Type B pancreatic cell (in vitro differentiated cells): ENCODE data around the gene IQGAP2. TPM values are rescaled to one million over a fixed set of nuclear protein-coding genes. Genes with fewer than 3 reads are reported as not detected.

Experiments used
- DNase-seq: peaks from one replicate; pipeline ENCODE4 v3.0.0; 2021; ENCODE audit warnings: mixed read lengths; ENCODE audit not compliant: unreplicated experiment; ENCODE audit errors: extremely low spot score
- H3K27ac Mint-ChIP-seq: 2 replicates; pipeline ENCODE4 v1.8.0; 2021; ENCODE audit warnings: mild to moderate bottlenecking, mixed read lengths
- H3K27me3 Mint-ChIP-seq: 2 replicates; pipeline ENCODE4 v1.8.0; 2021; ENCODE audit warnings: mixed read lengths
- H3K36me3 Mint-ChIP-seq: 2 replicates; pipeline ENCODE4 v1.8.0; 2021; ENCODE audit warnings: mixed read lengths
- H3K4me1 Mint-ChIP-seq: one replicate; pipeline ENCODE4 v1.8.0; 2021; ENCODE audit warnings: mixed read lengths; ENCODE audit not compliant: unreplicated experiment
- H3K4me3 Mint-ChIP-seq: 2 replicates; pipeline ENCODE4 v1.8.0; 2021; ENCODE audit warnings: mild to moderate bottlenecking, mixed read lengths
- H3K9me3 Mint-ChIP-seq: 2 replicates; pipeline ENCODE4 v1.8.0; 2021; ENCODE audit warnings: mixed read lengths
- CTCF ChIP-seq: fragments of 200-600 bp; sonication (generic); conservative IDR thresholded peaks from 2 replicates; pipeline ENCODE4 v1.5.0; 2021; ENCODE audit warnings: antibody characterized with exemption, mild to moderate bottlenecking
- total RNA-seq: library from RNA; stranded (reverse); gene quantifications from 2 replicates; pipeline ENCODE4 v1.2.1, GENCODE V29; 2021; ENCODE audit warnings: low replicate concordance

Gene IQGAP2
- total RNA-seq, 1 donor from 2014 or later = 24.7 TPM

- Mint-ChIP-seq H3K4me1 (peaks cover 11% of the 10 kb centered on the region), H3K27me3 (no peaks in the 10 kb centered on the region), H3K36me3 (no peaks in the 10 kb centered on the region), H3K9me3 (no peaks in the 10 kb centered on the region), H3K27ac (peak overlapping the region; percentile 72), H3K4me3 (no peak overlapping the region)
- no peak for DNase-seq
- no peak for TF ChIP-seq CTCF
Measured at GRCh38 chr5:76372323-76373054, 30.6 kb upstream of the IQGAP2 start.

GRCh38 chr5:76376148-76376865 lies 26.8 kb upstream of the IQGAP2 start:
- Mint-ChIP-seq H3K4me1 (peaks cover 16% of the 10 kb centered on the region), H3K4me3 (no peak overlapping the region), H3K9me3 (no peaks in the 10 kb centered on the region), H3K36me3 (no peaks in the 10 kb centered on the region), H3K27ac (no peak overlapping the region), H3K27me3 (no peaks in the 10 kb centered on the region)
- no peak for DNase-seq
- TF ChIP-seq CTCF = no peak

- TF ChIP-seq CTCF = no peak
- H3K4me1 Mint-ChIP-seq = peaks cover 15% of the 10 kb centered on the region
- no peak overlapping the region for H3K27ac Mint-ChIP-seq
- H3K4me3 Mint-ChIP-seq = no peak overlapping the region
- no peaks in the 10 kb centered on the region for H3K27me3 Mint-ChIP-seq
- DNase-seq = no peak
- H3K36me3 Mint-ChIP-seq = no peaks in the 10 kb centered on the region
- H3K9me3 Mint-ChIP-seq = no peaks in the 10 kb centered on the region
Measured at GRCh38 chr5:76376866-76377230, 26.2 kb upstream of the IQGAP2 start.

GRCh38 chr5:76378355-76378754 lies 24.7 kb upstream of the IQGAP2 start:
- DNase-seq = no peak
- Mint-ChIP-seq H3K9me3 (no peaks in the 10 kb centered on the region), H3K4me1 (peaks cover 9% of the 10 kb centered on the region), H3K4me3 (no peak overlapping the region), H3K27ac (no peak overlapping the region), H3K27me3 (peaks cover 3% of the 10 kb centered on the region), H3K36me3 (no peaks in the 10 kb centered on the region)
- TF ChIP-seq CTCF = no peak

GRCh38 chr5:76379316-76379715 lies 23.8 kb upstream of the IQGAP2 start:
- no peaks in the 10 kb centered on the region for H3K36me3 Mint-ChIP-seq
- peaks cover 11% of the 10 kb centered on the region for H3K4me1 Mint-ChIP-seq
- no peak overlapping the region for H3K27ac Mint-ChIP-seq
- no peak overlapping the region for H3K4me3 Mint-ChIP-seq
- H3K9me3 Mint-ChIP-seq = no peaks in the 10 kb centered on the region
- TF ChIP-seq CTCF = no peak
- DNase-seq = no peak
- H3K27me3 Mint-ChIP-seq = peaks cover 5% of the 10 kb centered on the region
